Natural killer cell treated with Interleukin-12 subunit alpha and Interleukin-12 subunit beta and Interleukin-15 and Interleukin-18, amount 100 ng/mL, for 72 hours (primary cell): Measurements from ENCODE around the gene DERL3. TPM values are rescaled to one million over a fixed set of nuclear protein-coding genes. Genes with fewer than 3 reads are reported as not detected.

Experiments used
- ATAC-seq, 2 donors: fragments of 150-1000 bp; cut with Tn5 transposase in 1 of 2; sonication (Bioruptor Pico), chemical (Tn5 transposase) in 1 of 2; 2 replicates each; pipeline ENCODE4 v1.10.0; 2021
- DNase-seq: peaks from one replicate; pipeline ENCODE4 v3.0.0; 2022; ENCODE audit warnings: low spot score
- H3K27ac Mint-ChIP-seq, 2 donors: 1 replicate in 1 of 2; 2 replicates in 1 of 2; pipeline ENCODE4 v1.8.0; 2022; ENCODE audit warnings: mixed read lengths in 2 of 2, mild to moderate bottlenecking in 1 of 2, moderate library complexity in 1 of 2
- H3K27me3 Mint-ChIP-seq, 2 donors: 1 replicate in 1 of 2; 2 replicates in 1 of 2; pipeline ENCODE4 v1.8.0; 2022; ENCODE audit warnings: mixed read lengths in 2 of 2
- H3K36me3 Mint-ChIP-seq: one replicate; pipeline ENCODE4 v1.8.0; 2022; ENCODE audit warnings: mixed read lengths
- H3K4me1 Mint-ChIP-seq, 2 donors: 1 replicate in 1 of 2; 2 replicates in 1 of 2; pipeline ENCODE4 v1.8.0; 2022; ENCODE audit warnings: low read depth in 2 of 2, mixed read lengths in 2 of 2, mild to moderate bottlenecking in 1 of 2
- H3K4me3 Mint-ChIP-seq: one replicate; pipeline ENCODE4 v1.8.0; 2022; ENCODE audit warnings: mixed read lengths
- H3K9me3 Mint-ChIP-seq: 2 replicates; pipeline ENCODE4 v1.8.0; 2022; ENCODE audit warnings: mixed read lengths
- total RNA-seq, 2 donors: library from RNA; stranded (reverse); gene quantifications; one replicate each; pipeline ENCODE4 v1.2.3, GENCODE V29; 2022

The DERL3 gene
- total RNA-seq, 2 donors from 2014 or later = 4.7 to 14.3 TPM

GRCh38 chr22:23820748-23821211, 18.0 kb downstream of the DERL3 start:
- DNase-seq = no peak
- Mint-ChIP-seq H3K36me3 (no peaks in the 10 kb centered on the region), H3K4me3 (peak overlapping the region; percentile 47), H3K9me3 (no peaks in the 10 kb centered on the region), H3K27me3 (no peaks in the 10 kb centered on the region), H3K27ac (peak overlapping the region; percentile 57 to 63), H3K4me1 (peaks cover 10 to 12% of the 10 kb centered on the region in 2 donors)
- peak; percentile 61 to 81 for ATAC-seq

DNA sequence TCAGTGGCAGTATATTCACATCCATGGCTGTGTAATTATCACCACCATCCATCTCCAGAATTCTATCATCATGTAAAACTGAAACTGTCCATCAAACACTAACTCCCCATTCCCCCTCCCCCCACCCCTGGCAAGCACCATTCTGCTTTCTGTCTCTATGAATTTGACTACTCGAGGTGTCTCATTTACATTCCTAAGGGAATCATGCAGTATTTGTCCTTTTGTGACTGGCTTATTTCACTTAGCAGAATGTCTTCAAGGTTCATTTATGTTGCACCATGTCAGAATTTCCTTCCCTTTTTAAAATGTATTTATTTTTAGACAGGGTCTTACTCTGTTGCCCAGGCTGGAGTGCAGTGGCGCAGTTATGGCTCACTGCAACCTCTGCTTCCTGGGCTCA, 20.3 kb downstream of the DERL3 start:
- no peak for ATAC-seq
- Mint-ChIP-seq H3K4me1 (peaks cover 8 to 10% of the 10 kb centered on the region in 2 donors), H3K36me3 (no peaks in the 10 kb centered on the region)

DNA sequence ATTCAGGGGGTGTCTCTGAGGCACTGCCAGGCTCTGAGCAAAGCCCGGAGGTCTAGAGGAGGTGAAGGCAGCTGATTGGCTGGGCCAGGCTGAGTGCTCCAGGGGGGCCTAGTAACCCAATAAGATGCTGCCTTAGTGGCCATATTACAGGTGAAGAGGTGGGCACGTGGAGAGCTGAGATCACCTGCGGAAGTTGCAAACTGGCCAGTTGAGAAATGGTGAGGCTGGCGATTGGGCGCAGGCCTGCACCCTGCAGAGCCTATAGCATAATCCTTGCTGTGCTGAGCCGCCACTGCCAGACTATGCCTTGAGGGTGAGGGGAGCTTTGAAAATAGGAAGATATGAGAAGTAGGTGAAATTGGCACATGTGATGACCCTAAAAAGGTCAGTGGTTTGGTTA, 21.7 kb downstream of the DERL3 start:
- H3K36me3 Mint-ChIP-seq = no peaks in the 10 kb centered on the region
- H3K4me3 Mint-ChIP-seq = no peak overlapping the region
- H3K27ac Mint-ChIP-seq = no peak overlapping the region
- no peak for ATAC-seq
- H3K27me3 Mint-ChIP-seq = no peaks in the 10 kb centered on the region
- peaks cover 5 to 10% of the 10 kb centered on the region in 2 donors for H3K4me1 Mint-ChIP-seq
- no peaks in the 10 kb centered on the region for H3K9me3 Mint-ChIP-seq
- no peak for DNase-seq

More for the DNA sequence above, 20.3 kb downstream of the DERL3 start:
- DNase-seq = no peak
- Mint-ChIP-seq H3K4me3 (no peak overlapping the region), H3K27me3 (no peaks in the 10 kb centered on the region), H3K27ac (no peak overlapping the region), H3K9me3 (no peaks in the 10 kb centered on the region)

DNA sequence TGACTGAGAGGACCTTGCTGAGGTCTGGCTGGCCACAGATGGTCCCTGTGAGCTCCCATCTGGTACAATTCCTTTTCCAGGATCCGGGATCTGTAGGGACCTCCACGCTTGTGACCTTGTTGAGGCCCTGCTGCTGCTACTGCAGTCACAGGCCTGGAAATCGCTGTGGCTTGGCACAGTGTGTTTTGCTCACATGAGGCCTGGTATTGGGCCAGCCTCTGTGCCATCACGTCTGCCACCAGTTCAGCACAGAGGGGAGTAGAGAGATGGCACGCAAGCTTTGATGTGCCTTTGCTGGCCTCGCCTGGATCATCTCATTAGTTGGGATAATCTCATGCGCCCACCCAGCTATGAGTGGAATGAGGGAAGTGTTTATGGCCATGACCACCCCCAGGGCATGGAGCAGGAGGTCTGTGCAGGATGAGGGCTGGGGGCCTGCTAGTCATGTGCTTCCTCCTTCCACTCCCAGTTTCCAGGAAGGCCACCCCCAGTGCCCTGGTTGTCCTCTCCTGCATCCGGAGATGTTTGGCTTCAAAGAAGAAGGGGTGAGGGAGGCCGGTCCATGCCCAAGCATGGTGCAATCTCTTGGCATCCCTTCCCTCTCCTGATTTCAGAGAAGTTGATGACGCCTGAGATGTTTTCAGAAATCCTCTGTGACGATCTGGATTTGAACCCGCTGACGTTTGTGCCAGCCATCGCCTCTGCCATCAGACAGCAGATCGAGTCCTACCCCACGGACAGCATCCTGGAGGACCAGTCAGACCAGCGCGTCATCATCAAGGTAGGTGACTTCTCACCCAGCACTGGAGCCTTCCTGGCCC, 22.4 kb downstream of the DERL3 start:
- H3K4me3 Mint-ChIP-seq = no peak overlapping the region
- DNase-seq = no peak
- ATAC-seq = no peak
- no peaks in the 10 kb centered on the region for H3K9me3 Mint-ChIP-seq
- no peaks in the 10 kb centered on the region for H3K27me3 Mint-ChIP-seq
- peaks cover 4% of the 10 kb centered on the region for H3K36me3 Mint-ChIP-seq
- H3K27ac Mint-ChIP-seq = no peak overlapping the region
- H3K4me1 Mint-ChIP-seq = peaks cover 5 to 10% of the 10 kb centered on the region in 2 donors

GRCh38 chr22:23815541-23816155, 23.2 kb downstream of the DERL3 start:
- ATAC-seq = no peak
- DNase-seq = no peak
- Mint-ChIP-seq H3K36me3 (peaks cover 7% of the 10 kb centered on the region), H3K9me3 (no peaks in the 10 kb centered on the region), H3K27me3 (no peaks in the 10 kb centered on the region), H3K4me1 (peaks cover 3 to 9% of the 10 kb centered on the region in 2 donors), H3K4me3 (no peak overlapping the region), H3K27ac (no peak overlapping the region)

- H3K9me3 Mint-ChIP-seq = no peaks in the 10 kb centered on the region
- no peaks in the 10 kb centered on the region for H3K4me1 Mint-ChIP-seq
- H3K27me3 Mint-ChIP-seq = no peaks in the 10 kb centered on the region
- ATAC-seq (no peak), DNase-seq (no peak)
- peaks cover 7% of the 10 kb centered on the region for H3K36me3 Mint-ChIP-seq
- no peak overlapping the region for H3K27ac Mint-ChIP-seq
- no peak overlapping the region for H3K4me3 Mint-ChIP-seq
Observed at GRCh38 chr22:23812378-23812777, 26.4 kb downstream of the DERL3 start.

- Mint-ChIP-seq H3K4me3 (no peak overlapping the region), H3K27me3 (no peaks in the 10 kb centered on the region), H3K9me3 (no peaks in the 10 kb centered on the region), H3K4me1 (no peaks in the 10 kb centered on the region), H3K27ac (no peak overlapping the region), H3K36me3 (peaks cover 20% of the 10 kb centered on the region)
- ATAC-seq (no peak), DNase-seq (no peak)
Observed at GRCh38 chr22:23806837-23807236, 32.0 kb downstream of the DERL3 start.

- Mint-ChIP-seq H3K27ac (no peak overlapping the region), H3K9me3 (no peaks in the 10 kb centered on the region), H3K4me3 (no peak overlapping the region), H3K27me3 (no peaks in the 10 kb centered on the region), H3K36me3 (peaks cover 22% of the 10 kb centered on the region), H3K4me1 (peaks cover 0 to 3% of the 10 kb centered on the region in 2 donors)
- no peak for ATAC-seq
- no peak for DNase-seq
Observed at GRCh38 chr22:23804781-23805291, 34.0 kb downstream of the DERL3 start.

DNA sequence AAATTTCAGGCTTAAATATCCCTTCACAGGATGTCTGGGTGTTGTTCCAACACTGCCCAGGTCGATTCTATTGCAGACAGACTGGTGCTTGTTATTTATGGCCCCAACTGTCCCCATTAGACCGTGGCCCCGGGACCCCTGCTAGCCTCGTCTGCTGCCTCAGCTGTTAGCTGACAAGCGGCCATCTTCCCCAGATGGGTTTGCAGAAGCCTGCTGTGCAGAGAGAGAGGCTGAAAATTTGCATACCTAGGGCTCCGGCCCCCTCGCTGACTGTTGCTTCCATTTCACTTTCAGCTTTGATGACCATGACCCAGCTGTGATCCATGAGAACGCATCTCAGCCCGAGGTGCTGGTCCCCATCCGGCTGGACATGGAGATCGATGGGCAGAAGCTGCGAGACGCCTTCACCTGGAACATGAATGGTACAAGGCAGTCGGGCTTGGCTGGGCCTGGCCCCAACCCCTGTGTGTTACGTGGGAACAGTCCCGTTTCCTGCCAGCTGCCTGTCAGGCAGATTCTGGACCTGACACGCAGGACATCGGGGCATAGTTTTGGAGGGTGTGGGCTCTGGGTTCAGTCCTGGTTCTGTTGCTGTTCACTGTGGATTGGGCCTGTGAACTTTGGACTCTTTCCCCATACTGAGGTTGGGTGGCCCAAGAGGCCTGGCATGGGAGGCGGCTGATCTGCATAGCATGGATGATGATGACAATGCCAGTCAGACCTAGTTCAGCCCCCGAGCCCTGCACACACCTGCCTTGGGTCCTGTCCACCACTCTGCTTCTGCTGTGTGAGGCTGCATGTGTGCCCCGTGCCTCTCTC, 35.6 kb downstream of the DERL3 start:
- DNase-seq = no peak
- Mint-ChIP-seq H3K27ac (peak overlapping the region in 1 of 2 donors; percentile 30), H3K4me1 (peaks cover 0 to 3% of the 10 kb centered on the region in 2 donors), H3K27me3 (no peaks in the 10 kb centered on the region), H3K36me3 (peaks cover 22% of the 10 kb centered on the region), H3K9me3 (no peaks in the 10 kb centered on the region), H3K4me3 (no peak overlapping the region)
- ATAC-seq = no peak

DNA sequence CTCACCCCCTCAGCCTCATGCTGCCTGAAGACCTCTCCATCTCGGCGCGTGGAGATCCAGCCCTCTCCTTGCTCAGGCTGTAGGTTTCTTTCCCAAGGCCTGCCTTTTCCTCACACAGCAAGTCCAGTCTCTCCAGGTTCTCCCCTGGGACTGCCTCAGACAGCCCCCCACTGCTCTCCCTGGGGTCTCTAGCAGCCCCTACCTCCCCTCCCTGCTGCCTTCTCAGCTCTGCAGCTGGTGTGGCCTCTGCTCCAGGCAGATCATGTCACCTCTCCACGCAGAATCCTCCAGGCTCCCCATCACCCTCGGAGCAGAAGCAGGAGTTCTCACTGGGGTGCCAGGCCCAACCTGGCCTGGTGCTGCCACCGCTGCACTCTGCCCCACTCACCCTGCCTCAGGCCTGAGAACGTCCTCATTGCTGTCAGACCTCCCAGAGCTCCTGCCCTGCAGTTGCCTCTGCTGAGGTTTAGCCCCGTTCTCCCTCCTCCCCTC, 36.9 kb downstream of the DERL3 start:
- H3K36me3 Mint-ChIP-seq = peaks cover 22% of the 10 kb centered on the region
- no peak overlapping the region for H3K27ac Mint-ChIP-seq
- no peaks in the 10 kb centered on the region for H3K27me3 Mint-ChIP-seq
- peaks cover 0 to 3% of the 10 kb centered on the region in 2 donors for H3K4me1 Mint-ChIP-seq
- DNase-seq (no peak), ATAC-seq (no peak)
- no peaks in the 10 kb centered on the region for H3K9me3 Mint-ChIP-seq
- no peak overlapping the region for H3K4me3 Mint-ChIP-seq

DNA sequence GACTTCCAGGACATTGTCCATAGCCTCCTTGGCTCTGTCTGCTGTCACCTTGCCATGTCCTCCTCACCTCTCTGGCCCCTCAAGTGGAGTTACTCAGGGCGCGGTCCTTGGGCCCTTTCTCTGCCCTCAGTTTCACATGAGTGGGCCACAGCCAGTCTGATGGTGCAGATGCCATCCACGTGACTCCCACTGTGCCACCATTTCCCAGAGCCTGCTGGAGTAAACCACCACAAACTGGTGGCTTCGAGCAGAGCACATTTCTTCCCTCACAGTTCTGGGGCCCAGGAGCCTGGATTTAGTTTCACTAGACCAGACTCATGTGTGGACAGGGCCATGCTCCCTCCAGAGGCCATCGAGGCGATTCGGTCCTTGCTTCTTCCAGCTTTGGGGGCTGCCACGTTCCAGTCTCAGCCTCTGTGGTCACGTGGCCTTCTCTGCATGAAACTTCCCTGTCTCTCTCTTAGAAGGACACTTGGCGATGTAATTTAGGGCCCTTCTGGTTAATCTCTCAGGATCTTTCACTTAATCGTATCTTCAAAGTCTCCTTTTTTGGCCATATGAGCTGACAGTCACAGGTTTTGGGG, 37.5 kb downstream of the DERL3 start:
- peaks cover 0 to 3% of the 10 kb centered on the region in 2 donors for H3K4me1 Mint-ChIP-seq
- H3K27ac Mint-ChIP-seq = peak overlapping the region in 1 of 2 donors; percentile 76
- H3K9me3 Mint-ChIP-seq = no peaks in the 10 kb centered on the region
- DNase-seq = no peak
- H3K4me3 Mint-ChIP-seq = no peak overlapping the region
- no peaks in the 10 kb centered on the region for H3K27me3 Mint-ChIP-seq
- no peak for ATAC-seq
- peaks cover 22% of the 10 kb centered on the region for H3K36me3 Mint-ChIP-seq

DNA sequence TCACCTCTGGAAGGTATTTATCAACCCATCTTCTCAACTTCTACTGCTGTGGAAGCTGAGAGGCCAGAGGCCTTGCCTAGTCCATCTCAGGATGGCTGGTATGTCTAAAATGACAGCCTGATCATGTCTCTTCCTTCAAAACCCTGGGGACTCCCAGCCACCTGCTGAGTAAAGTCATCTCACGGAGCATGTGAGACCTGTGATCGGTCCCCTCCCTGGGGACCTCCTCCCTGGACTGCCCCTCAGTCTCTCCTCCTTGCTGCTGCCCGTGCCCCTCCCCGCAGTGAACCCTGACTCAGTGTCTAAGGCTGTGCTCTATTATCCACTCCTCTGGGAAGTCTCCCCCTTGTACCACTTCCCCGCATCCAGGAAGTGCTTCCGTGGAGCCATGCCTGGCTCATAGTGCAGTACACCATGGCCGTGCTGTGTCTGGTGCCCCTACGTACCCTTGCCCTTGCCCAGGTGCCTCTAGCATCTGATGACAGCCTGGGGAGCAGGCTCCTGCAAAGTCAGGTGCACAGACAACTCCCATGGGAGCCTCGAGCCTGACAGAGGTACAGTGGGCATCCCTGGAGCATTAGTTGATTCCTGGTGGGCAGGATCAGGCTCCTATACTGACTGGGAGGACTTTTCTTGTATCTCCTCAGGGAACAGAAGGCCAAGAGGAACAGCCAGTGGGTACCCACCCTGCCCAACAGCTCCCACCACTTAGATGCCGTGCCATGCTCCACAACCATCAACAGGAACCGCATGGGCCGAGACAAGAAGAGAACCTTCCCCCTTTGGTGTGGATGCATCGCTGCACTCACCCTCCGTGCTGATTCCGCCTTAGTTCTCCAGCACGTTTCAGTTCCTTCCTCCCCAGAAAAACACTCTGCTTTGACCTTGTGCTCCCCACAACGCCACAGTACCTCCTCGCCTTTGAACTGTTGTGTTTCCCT, 38.2 kb downstream of the DERL3 start:
- Mint-ChIP-seq H3K36me3 (peaks cover 17% of the 10 kb centered on the region), H3K9me3 (no peaks in the 10 kb centered on the region), H3K4me3 (no peak overlapping the region), H3K27me3 (no peaks in the 10 kb centered on the region), H3K27ac (peak overlapping the region in 1 of 2 donors; percentile 76), H3K4me1 (peaks cover 0 to 3% of the 10 kb centered on the region in 2 donors)
- ATAC-seq = peak in 1 of 2 donors; percentile 40
- DNase-seq = no peak
